Stimulated activated CD8-positive, alpha-beta memory T cell treated with anti-CD3 and anti-CD28 coated beads, Interleukin-15, amount 100 ng/mL, for 1 hour (primary cell): ENCODE results near the gene COL6A3.

Experiments used
- DNase-seq: peaks from one replicate; pipeline ENCODE4 v3.0.0-alpha.2; 2020; ENCODE audit warnings: low read depth

The COL6A3 gene

DNA sequence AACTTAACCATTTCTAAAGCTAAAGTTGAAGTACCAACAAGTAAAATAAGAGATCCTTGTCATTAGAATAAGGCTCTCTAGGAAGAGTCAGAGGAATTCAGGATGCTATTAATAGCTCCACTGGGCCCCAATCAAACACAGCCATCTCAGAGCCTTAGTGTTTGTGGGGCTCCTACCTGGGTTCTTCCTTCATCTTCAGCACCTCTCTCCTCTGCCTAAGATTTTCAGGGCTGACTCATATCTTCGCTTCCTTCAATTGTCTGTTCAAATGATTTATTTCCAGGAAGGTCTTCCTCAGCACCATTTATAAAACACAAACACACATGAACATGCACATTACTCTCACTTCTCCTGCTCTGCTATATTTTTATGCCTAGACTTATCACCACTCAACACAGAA lies 119.5 kb downstream of the COL6A3 start:
- DNase-seq: no peak

DNA sequence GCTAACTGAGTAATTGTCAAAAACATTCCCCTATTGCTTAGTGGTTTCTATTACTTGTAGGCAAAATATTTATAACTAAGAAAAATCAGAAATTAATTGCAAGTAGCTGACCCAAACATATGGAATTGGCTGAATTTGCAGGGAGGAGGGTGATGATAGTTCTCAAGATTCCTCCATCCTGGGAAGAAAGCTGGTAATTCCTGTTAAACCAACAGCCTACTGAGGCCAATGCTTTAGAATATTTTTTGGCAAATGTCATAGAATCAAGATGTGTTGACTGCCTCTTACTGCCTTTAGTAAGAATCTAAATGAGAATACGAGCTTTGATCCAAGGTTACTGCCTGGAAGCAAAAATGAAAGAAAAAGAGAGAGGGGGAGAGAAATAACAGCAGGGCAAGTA lies 120.0 kb downstream of the COL6A3 start:
- DNase-seq: no peak

- DNase-seq: no peak
Measured at GRCh38 chr2:237291138-237291792, 122.7 kb downstream of the COL6A3 start.

GRCh38 chr2:237290261-237290660 lies 123.7 kb downstream of the COL6A3 start:
- DNase-seq: no peak

- no peak for DNase-seq
Measured at GRCh38 chr2:237289139-237289538, 124.8 kb downstream of the COL6A3 start.

GRCh38 chr2:237287872-237288271 lies 126.1 kb downstream of the COL6A3 start:
- no peak for DNase-seq

GRCh38 chr2:237283131-237283928 lies 130.6 kb downstream of the COL6A3 start:
- DNase-seq: no peak

- no peak for DNase-seq
Measured at GRCh38 chr2:237282568-237283128, 131.3 kb downstream of the COL6A3 start.

DNA sequence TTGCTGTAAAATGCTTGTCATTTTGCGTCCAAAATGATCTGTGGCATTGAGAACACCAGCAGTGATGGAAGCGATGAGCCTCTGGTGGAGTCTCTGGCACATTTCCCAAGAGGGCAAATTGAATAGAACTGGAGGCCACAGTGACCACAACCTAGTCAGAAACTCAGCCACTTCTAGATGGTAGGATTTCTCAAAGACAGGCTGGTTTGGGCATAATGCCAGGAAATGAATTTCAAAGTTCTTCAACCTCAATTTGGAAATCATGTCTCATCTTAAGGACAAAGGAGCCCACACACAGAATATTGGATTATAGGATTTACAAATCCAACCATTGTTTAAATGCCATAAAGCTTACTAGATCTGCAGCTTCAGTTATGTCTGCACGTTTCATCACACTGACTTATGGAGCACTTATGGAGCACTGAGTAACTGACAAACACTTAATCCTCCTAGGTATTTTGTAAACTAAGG lies 132.1 kb downstream of the COL6A3 start:
- no peak for DNase-seq

- DNase-seq: no peak
Measured at GRCh38 chr2:237280939-237281338, 133.0 kb downstream of the COL6A3 start.

- DNase-seq: no peak
Measured at GRCh38 chr2:237280229-237280628, 133.7 kb downstream of the COL6A3 start.

- no peak for DNase-seq
Measured at GRCh38 chr2:237279012-237279768, 134.8 kb downstream of the COL6A3 start.

DNA sequence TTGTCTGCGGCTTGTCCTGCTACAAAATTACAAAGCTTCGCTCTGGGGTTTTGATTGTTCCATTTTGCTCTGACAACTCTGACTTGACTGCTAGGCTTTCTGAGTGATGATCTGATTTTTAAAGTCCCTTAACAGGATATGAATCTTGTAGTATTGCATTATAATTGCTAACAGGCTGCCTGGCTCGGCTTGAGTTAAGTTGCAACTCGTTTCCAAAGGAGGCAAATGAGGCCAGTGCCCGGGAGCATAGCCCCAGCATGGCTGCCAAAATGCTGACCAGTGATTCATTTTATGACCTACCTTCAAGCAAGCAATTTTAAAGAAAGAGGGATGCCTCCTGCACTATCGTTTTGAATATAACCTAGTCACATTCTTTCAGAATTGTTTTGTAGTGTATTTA lies 135.4 kb downstream of the COL6A3 start:
- no peak for DNase-seq

- no peak for DNase-seq
Measured at GRCh38 chr2:237276716-237277490, 137.1 kb downstream of the COL6A3 start.
